HepG2 (cell line): ENCODE results near the gene XPO5. TPM values are rescaled to one million over a fixed set of nuclear protein-coding genes. Genes with fewer than 3 reads are reported as not detected.
A peak's percentile ranks its signal among the peaks of the same experiment; 100 is the strongest.

Source experiments
- ASH2L ChIP-seq: fragments of 300-600, 200-600 bp; sonication (generic); IDR thresholded peaks from 2 replicates; pipeline ENCODE4 v1.7.0; 2017; ENCODE audit warnings: low read depth, mild to moderate bottlenecking, moderate library complexity, mixed read lengths, low read length; ENCODE audit not compliant: insufficient read length
- GTF3A ChIP-seq: sonication (generic); formaldehyde crosslinking; conservative IDR thresholded peaks from 2 replicates; pipeline ENCODE4 v1.4.0; 2020; ENCODE audit warnings: mild to moderate bottlenecking, missing genetic modification reagents
- KMT2B ChIP-seq: IDR thresholded peaks from 2 replicates; pipeline ENCODE4 v1.6.1; 2016; ENCODE audit warnings: missing genetic modification reagents, missing compliant biosample characterization
- MLLT10 ChIP-seq: sonication (generic); formaldehyde crosslinking; IDR thresholded peaks from 2 replicates; pipeline ENCODE4 v1.4.0; 2020; ENCODE audit warnings: missing genetic modification reagents
- SATB2 ChIP-seq: sonication (generic); formaldehyde crosslinking; IDR thresholded peaks from 2 replicates; pipeline ENCODE4 v1.5.0; 2020; ENCODE audit warnings: missing genetic modification reagents
- ZBTB20 ChIP-seq: sonication (generic); formaldehyde crosslinking; IDR thresholded peaks from 2 replicates; pipeline ENCODE4 v1.8.1; 2023; ENCODE audit warnings: missing genetic modification reagents, low read depth, mild to moderate bottlenecking, borderline replicate concordance
- ZBTB8A ChIP-seq: sonication (generic); formaldehyde crosslinking; IDR thresholded peaks from 2 replicates; pipeline ENCODE4 v1.4.0; 2020; ENCODE audit warnings: mild to moderate bottlenecking, low read depth, missing genetic modification reagents, borderline replicate concordance
- ZNF24 ChIP-seq: fragments of 450-650 bp; IDR thresholded peaks from 2 replicates; pipeline ENCODE4 v1.6.1; 2017; ENCODE audit warnings: antibody characterized with exemption, mild to moderate bottlenecking
- ZNF256 ChIP-seq: sonication (generic); formaldehyde crosslinking; conservative IDR thresholded peaks from 2 replicates; pipeline ENCODE4 v1.4.0; 2020; ENCODE audit warnings: missing genetic modification reagents
- ZNF839 ChIP-seq: sonication (generic); formaldehyde crosslinking; IDR thresholded peaks from 2 replicates; pipeline ENCODE4 v1.4.0; 2020; ENCODE audit warnings: missing genetic modification reagents, mild to moderate bottlenecking, borderline replicate concordance
- polyA plus RNA-seq, 8 experiments: library from polyadenylated mRNA; depleted of rRNA in 3 of 8; stranded (reverse) in 7 of 8; unstranded in 1 of 8; fragments of >200 nt; fragmentation: Illumina TruSeq in 4 of 8; extraction: Trizol in 4 of 8; gene quantifications; 2 replicates each; pipeline versions ENCODE4 v1.2.1 to v1.2.3, GENCODE V29; 2011 to 2016; ENCODE audit warnings: low read depth in 4 of 8, missing spikeins in 1 of 8, mixed read lengths in 1 of 8; ENCODE audit not compliant: insufficient read depth in 1 of 8
- total RNA-seq, 5 experiments: library from RNA; depleted of rRNA; stranded (reverse); fragments of >200 nt; fragmentation: Illumina TruSeq; extraction: Trizol; gene quantifications; 2 replicates each; pipeline ENCODE4 v1.2.3, GENCODE V29; 2016; ENCODE audit warnings: low read depth in 1 of 5
- TF ChIP-seq, protein P1 (sequence below): sonication (generic); formaldehyde crosslinking; IDR thresholded peaks from 2 replicates; pipeline ENCODE4 v1.5.0; 2020; ENCODE audit warnings: missing genetic modification reagents, mild to moderate bottlenecking, borderline replicate concordance
- TF ChIP-seq, protein P2 (sequence below): sonication (generic); formaldehyde crosslinking; IDR thresholded peaks from 2 replicates; pipeline ENCODE4 v1.5.1; 2020; ENCODE audit warnings: mild to moderate bottlenecking, missing genetic modification reagents
- TF ChIP-seq, protein P3 (sequence below): sonication (generic); formaldehyde crosslinking; IDR thresholded peaks from 2 replicates; pipeline ENCODE4 v1.5.0; 2020; ENCODE audit warnings: mild to moderate bottlenecking, missing genetic modification reagents
- TF ChIP-seq, protein P4 (sequence below): conservative IDR thresholded peaks from 2 replicates; pipeline ENCODE4 v1.6.1; 2018; ENCODE audit warnings: missing genetic modification reagents
- TF ChIP-seq, protein P5 (sequence below): fragments of 450-650 bp; IDR thresholded peaks from 2 replicates; pipeline ENCODE4 v1.6.1; 2017; ENCODE audit warnings: mild to moderate bottlenecking

XPO5 gene
- total and polyA plus RNA-seq, 2 of the 13 experiments (the other 11 are each of a cell fraction or from before 2014, with no cell fraction given): 52.2 to 68.0 TPM

DNA sequence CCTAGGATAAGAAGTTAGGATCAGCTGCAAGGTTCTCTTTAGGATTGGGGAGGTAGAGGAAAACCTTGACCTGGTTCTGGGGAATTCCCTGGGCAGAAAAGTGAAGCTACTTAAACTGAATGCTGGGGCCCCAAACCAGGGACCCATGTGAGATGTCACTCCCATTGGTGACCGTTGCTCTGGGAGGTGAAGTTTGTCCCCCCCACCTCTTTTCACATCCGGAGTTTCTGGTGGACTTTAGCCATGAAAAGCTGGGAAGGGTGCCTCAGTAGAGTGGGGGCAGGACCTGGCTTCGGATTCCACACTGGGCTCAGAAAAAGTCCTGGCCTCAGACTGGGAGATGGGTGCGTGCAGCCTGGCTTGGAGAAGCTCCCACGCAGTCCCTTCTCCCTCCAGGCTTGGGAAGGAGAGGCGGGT, 85.3 kb downstream of the XPO5 start (continued):
- TF ChIP-seq, protein P1, sequence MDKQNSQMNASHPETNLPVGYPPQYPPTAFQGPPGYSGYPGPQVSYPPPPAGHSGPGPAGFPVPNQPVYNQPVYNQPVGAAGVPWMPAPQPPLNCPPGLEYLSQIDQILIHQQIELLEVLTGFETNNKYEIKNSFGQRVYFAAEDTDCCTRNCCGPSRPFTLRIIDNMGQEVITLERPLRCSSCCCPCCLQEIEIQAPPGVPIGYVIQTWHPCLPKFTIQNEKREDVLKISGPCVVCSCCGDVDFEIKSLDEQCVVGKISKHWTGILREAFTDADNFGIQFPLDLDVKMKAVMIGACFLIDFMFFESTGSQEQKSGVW (CRISPR knock-in tag): no peak
- TF ChIP-seq, protein P2, sequence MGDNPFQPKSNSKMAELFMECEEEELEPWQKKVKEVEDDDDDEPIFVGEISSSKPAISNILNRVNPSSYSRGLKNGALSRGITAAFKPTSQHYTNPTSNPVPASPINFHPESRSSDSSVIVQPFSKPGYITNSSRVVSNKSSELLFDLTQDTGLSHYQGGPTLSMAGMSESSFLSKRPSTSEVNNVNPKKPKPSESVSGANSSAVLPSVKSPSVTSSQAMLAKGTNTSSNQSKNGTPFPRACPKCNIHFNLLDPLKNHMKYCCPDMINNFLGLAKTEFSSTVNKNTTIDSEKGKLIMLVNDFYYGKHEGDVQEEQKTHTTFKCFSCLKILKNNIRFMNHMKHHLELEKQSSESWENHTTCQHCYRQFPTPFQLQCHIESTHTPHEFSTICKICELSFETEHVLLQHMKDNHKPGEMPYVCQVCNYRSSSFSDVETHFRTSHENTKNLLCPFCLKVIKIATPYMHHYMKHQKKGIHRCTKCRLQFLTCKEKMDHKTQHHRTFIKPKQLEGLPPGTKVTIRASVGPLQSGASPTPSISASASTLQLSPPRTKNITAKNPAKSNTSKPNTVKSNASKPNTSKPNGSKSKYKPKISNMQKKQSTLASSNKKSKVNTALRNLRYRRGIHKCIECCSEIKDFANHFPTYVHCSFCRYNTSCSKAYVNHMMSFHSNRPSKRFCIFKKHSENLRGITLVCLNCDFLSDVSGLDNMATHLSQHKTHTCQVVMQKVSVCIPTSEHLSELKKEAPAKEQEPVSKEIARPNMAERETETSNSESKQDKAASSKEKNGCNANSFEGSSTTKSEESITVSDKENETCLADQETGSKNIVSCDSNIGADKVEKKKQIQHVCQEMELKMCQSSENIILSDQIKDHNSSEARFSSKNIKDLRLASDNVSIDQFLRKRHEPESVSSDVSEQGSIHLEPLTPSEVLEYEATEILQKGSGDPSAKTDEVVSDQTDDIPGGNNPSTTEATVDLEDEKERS (CRISPR knock-in tag): no peak
- TF ChIP-seq ZNF839 (no peak), ASH2L (no peak), SATB2 (CRISPR knock-in tag) (no peak), ZBTB20 (no peak), ZBTB8A (CRISPR knock-in tag) (no peak), MLLT10 (CRISPR knock-in tag) (no peak), GTF3A (CRISPR knock-in tag) (no peak), KMT2B (CRISPR knock-in tag) (no peak), ZNF24 (peak; percentile 60; the same call in 1 of the 2 replicates), ZNF256 (CRISPR knock-in tag) (no peak)
- TF ChIP-seq, protein P3, sequence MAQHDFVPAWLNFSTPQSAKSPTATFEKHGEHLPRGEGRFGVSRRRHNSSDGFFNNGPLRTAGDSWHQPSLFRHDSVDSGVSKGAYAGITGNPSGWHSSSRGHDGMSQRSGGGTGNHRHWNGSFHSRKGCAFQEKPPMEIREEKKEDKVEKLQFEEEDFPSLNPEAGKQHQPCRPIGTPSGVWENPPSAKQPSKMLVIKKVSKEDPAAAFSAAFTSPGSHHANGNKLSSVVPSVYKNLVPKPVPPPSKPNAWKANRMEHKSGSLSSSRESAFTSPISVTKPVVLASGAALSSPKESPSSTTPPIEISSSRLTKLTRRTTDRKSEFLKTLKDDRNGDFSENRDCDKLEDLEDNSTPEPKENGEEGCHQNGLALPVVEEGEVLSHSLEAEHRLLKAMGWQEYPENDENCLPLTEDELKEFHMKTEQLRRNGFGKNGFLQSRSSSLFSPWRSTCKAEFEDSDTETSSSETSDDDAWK (CRISPR knock-in tag): no peak
- TF ChIP-seq, protein P4, sequence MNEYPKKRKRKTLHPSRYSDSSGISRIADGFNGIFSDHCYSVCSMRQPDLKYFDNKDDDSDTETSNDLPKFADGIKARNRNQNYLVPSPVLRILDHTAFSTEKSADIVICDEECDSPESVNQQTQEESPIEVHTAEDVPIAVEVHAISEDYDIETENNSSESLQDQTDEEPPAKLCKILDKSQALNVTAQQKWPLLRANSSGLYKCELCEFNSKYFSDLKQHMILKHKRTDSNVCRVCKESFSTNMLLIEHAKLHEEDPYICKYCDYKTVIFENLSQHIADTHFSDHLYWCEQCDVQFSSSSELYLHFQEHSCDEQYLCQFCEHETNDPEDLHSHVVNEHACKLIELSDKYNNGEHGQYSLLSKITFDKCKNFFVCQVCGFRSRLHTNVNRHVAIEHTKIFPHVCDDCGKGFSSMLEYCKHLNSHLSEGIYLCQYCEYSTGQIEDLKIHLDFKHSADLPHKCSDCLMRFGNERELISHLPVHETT: no peak
- TF ChIP-seq, protein P5, sequence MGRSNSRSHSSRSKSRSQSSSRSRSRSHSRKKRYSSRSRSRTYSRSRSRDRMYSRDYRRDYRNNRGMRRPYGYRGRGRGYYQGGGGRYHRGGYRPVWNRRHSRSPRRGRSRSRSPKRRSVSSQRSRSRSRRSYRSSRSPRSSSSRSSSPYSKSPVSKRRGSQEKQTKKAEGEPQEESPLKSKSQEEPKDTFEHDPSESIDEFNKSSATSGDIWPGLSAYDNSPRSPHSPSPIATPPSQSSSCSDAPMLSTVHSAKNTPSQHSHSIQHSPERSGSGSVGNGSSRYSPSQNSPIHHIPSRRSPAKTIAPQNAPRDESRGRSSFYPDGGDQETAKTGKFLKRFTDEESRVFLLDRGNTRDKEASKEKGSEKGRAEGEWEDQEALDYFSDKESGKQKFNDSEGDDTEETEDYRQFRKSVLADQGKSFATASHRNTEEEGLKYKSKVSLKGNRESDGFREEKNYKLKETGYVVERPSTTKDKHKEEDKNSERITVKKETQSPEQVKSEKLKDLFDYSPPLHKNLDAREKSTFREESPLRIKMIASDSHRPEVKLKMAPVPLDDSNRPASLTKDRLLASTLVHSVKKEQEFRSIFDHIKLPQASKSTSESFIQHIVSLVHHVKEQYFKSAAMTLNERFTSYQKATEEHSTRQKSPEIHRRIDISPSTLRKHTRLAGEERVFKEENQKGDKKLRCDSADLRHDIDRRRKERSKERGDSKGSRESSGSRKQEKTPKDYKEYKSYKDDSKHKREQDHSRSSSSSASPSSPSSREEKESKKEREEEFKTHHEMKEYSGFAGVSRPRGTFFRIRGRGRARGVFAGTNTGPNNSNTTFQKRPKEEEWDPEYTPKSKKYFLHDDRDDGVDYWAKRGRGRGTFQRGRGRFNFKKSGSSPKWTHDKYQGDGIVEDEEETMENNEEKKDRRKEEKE: no peak
